ENCODE results near the gene TP53BP1. TPM values are rescaled to one million over a fixed set of nuclear protein-coding genes. Genes with fewer than 3 reads are reported as not detected.

TP53BP1 gene
- total RNA-seq, 4 donors from 2014 or later, result 37.6 to 47.4 (median 42.4) TPM

GRCh38 chr15:43414196-43414595 is 78.8 kb downstream of the TP53BP1 start:
- Histone ChIP-seq H3K4me3 (no peak overlapping the region), H3K4me1 (no peaks in the 10 kb centered on the region), H3K27me3 (no peaks in the 10 kb centered on the region), H3K36me3 (peaks cover 0 to 97% (median 16%) of the 10 kb centered on the region in 3 donors), H3K9me3 (no peaks in the 10 kb centered on the region), H3K27ac (no peak overlapping the region)
- no peak for DNase-seq (ENCODE audit: low spot score in 2 of 2)
- TF ChIP-seq EP300 (IDR thresholded peaks at IDR 0.05) (no peak), CTCF (IDR thresholded peaks at IDR 0.05) (no peak), POLR2A (IDR thresholded peaks at IDR 0.05) (no peak)

DNA sequence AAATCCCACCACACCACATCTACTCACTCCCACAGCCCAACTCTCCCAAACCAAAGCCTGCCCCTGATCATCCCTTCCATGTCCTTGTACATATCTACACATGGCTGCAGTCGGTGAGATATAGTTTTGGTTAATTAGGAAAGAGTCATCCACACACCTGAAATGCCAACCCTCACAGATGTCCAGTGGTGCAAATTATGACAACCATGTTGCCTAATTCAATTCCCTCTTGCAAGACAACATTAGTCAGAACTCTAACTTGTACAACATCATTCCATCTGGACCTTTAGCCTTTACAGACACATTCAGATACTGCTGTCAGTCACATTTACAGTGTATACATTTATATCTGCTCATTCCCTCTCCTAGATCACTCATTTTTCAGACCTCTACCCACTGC is 80.9 kb downstream of the TP53BP1 start:
- WGBS, 2 donors, result 87 to 88% methylated on average over 1 of the region's 1 CpG
- Histone ChIP-seq H3K27ac (no peak overlapping the region), H3K4me1 (no peaks in the 10 kb centered on the region), H3K4me3 (no peak overlapping the region), H3K36me3 (peaks cover 0 to 98% (median 28%) of the 10 kb centered on the region in 3 donors), H3K27me3 (no peaks in the 10 kb centered on the region), H3K9me3 (no peaks in the 10 kb centered on the region)
- DNase-seq (ENCODE audit: low spot score in 2 of 2), result no peak
- no peak for TF ChIP-seq POLR2A (IDR thresholded peaks at IDR 0.05)
- no peak for TF ChIP-seq CTCF (IDR thresholded peaks at IDR 0.05)
- TF ChIP-seq EP300 (IDR thresholded peaks at IDR 0.05), result no peak

DNA sequence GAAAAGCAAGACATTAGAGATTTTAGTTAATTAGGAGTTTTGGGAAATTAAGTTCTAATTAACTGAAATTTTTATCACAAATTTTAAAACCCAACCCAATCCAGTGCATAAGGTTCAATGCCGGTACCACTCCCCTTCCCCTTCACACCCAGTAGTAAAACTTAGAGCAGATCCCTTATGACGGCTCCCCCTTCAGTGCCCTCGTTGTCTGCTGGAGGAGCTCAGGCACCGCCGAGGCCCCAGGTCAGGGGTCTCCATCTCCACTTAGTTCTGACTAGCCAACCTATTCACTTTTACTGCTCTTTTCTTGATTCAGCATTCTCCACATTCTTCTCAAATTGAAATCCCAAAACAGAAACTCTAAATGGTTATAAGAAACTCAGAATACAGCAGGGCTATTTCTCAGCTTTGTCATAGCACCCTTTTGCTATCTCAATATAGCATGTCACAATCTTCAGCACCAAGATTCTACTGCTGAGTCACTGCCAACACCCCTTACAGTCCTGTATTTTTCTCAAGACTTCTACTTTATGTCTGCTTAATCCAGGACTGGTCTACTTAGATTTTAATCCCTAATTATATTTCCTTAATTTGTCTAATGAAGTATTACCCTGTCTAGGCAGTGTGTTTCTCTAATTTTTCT is 82.3 kb downstream of the TP53BP1 start:
- no peak overlapping the region for H3K4me3 ChIP-seq
- H3K27ac ChIP-seq, result no peak overlapping the region
- no peak for DNase-seq (ENCODE audit: low spot score in 2 of 2)
- H3K36me3 ChIP-seq, result peaks cover 0 to 98% (median 28%) of the 10 kb centered on the region in 3 donors
- H3K27me3 ChIP-seq, result no peaks in the 10 kb centered on the region
- 64 to 66% methylated on average over 5 of the region's 5 CpGs for WGBS, 2 donors
- no peaks in the 10 kb centered on the region for H3K4me1 ChIP-seq
- TF ChIP-seq CTCF (IDR thresholded peaks at IDR 0.05), result no peak
- TF ChIP-seq EP300 (IDR thresholded peaks at IDR 0.05), result no peak
- TF ChIP-seq POLR2A (IDR thresholded peaks at IDR 0.05), result no peak
- no peaks in the 10 kb centered on the region for H3K9me3 ChIP-seq

GRCh38 chr15:43408789-43409188 is 84.2 kb downstream of the TP53BP1 start:
- Histone ChIP-seq H3K36me3 (peaks cover 0 to 98% (median 34%) of the 10 kb centered on the region in 3 donors), H3K4me1 (no peaks in the 10 kb centered on the region), H3K4me3 (no peak overlapping the region), H3K27me3 (no peaks in the 10 kb centered on the region), H3K27ac (no peak overlapping the region), H3K9me3 (no peaks in the 10 kb centered on the region)
- DNase-seq (ENCODE audit: low spot score in 2 of 2), result no peak
- WGBS, 2 donors, result 84 to 88% methylated on average over 4 of the region's 4 CpGs
- TF ChIP-seq EP300 (IDR thresholded peaks at IDR 0.05), result no peak
- TF ChIP-seq CTCF (IDR thresholded peaks at IDR 0.05), result no peak
- no peak for TF ChIP-seq POLR2A (IDR thresholded peaks at IDR 0.05)

DNA sequence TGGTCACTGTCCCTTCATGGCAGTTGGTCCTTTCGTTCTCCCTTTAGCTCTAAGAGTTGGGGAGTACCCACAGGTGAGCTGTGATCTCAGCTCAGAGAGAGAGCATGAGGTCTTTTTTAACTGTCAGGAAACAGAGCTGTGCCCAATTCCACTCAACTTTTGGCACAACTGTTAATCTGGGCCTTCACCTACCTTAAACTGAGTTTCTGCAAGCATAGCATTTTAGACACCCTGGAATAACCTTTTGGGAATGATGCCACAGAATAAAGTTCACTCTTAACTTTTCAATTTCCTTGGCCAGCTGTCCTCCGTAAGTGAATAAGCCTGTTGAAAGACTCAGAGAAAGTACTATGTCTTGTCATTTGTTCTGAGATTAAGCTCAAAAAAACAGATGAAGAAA is 86.1 kb downstream of the TP53BP1 start:
- no peak for DNase-seq (ENCODE audit: low spot score in 2 of 2)
- Histone ChIP-seq H3K27me3 (no peaks in the 10 kb centered on the region), H3K9me3 (no peaks in the 10 kb centered on the region), H3K4me1 (no peaks in the 10 kb centered on the region), H3K36me3 (peaks cover 0 to 98% (median 29%) of the 10 kb centered on the region in 3 donors), H3K4me3 (no peak overlapping the region), H3K27ac (no peak overlapping the region)
- TF ChIP-seq CTCF (IDR thresholded peaks at IDR 0.05) (no peak), POLR2A (IDR thresholded peaks at IDR 0.05) (no peak)
- 90 to 91% methylated on average over 2 of the region's 2 CpGs for WGBS, 2 donors
